DMS114 treated with DMSO at 0.1 percent for 48 hours (cell line): ENCODE results near the gene ARHGAP24.
"Not testable (repeated sequence)": the region's sequence is repeated elsewhere in the genome, so short reads cannot be mapped to it uniquely, and the experiment has no call there.

Experiments used
- DNase-seq: peaks from one replicate; lab custom pipeline; 2025; ENCODE audit not compliant: unreplicated experiment; lab: John Stamatoyannopoulos, UW

The ARHGAP24 gene

GRCh38 chr4:85642356-85643100 is 167.6 kb downstream of the ARHGAP24 start:
- DNase-seq, result no peak

- no peak for DNase-seq
These were observed 169.1 kb downstream of the ARHGAP24 start for GRCh38 chr4:85644061-85644460.

GRCh38 chr4:85650908-85651307 is 176.0 kb downstream of the ARHGAP24 start:
- no peak for DNase-seq

GRCh38 chr4:85656759-85657505 is 182.0 kb downstream of the ARHGAP24 start:
- no peak for DNase-seq

GRCh38 chr4:85658766-85659439 is 184.0 kb downstream of the ARHGAP24 start:
- no peak for DNase-seq

- no peak for DNase-seq
These were observed 184.8 kb downstream of the ARHGAP24 start for GRCh38 chr4:85659610-85660218.

- not testable (repeated sequence) for DNase-seq
These were observed 191.7 kb downstream of the ARHGAP24 start for GRCh38 chr4:85666625-85667024.

GRCh38 chr4:85669204-85669603 is 194.3 kb downstream of the ARHGAP24 start:
- no peak for DNase-seq

- DNase-seq, result no peak
These were observed 195.1 kb downstream of the ARHGAP24 start for GRCh38 chr4:85669992-85670548.

- no peak for DNase-seq
These were observed 196.2 kb downstream of the ARHGAP24 start for GRCh38 chr4:85671120-85671519.

- no peak for DNase-seq
These were observed 197.2 kb downstream of the ARHGAP24 start for GRCh38 chr4:85672116-85672515.

GRCh38 chr4:85672959-85673358 is 198.0 kb downstream of the ARHGAP24 start:
- DNase-seq, result no peak

- no peak for DNase-seq
These were observed 198.6 kb downstream of the ARHGAP24 start for GRCh38 chr4:85673540-85673939.

GRCh38 chr4:85675076-85676049 is 200.4 kb downstream of the ARHGAP24 start:
- DNase-seq, result no peak

GRCh38 chr4:85676050-85676425 is 201.1 kb downstream of the ARHGAP24 start:
- DNase-seq, result no peak

GRCh38 chr4:85676850-85677590 is 202.1 kb downstream of the ARHGAP24 start:
- DNase-seq, result no peak

GRCh38 chr4:85681221-85681657 is 206.3 kb downstream of the ARHGAP24 start:
- DNase-seq, result no peak

- no peak for DNase-seq
These were observed 207.0 kb downstream of the ARHGAP24 start for GRCh38 chr4:85681921-85682320.

- no peak for DNase-seq
These were observed 207.4 kb downstream of the ARHGAP24 start for GRCh38 chr4:85682391-85682790.
